Neural cell (in vitro differentiated cells): Measurements from ENCODE around the gene ARL3. TPM values are rescaled to one million over a fixed set of nuclear protein-coding genes. Genes with fewer than 3 reads are reported as not detected.

ENCODE experiments used
- H2AFZ ChIP-seq: fragments of 200-600, 300-800 bp; sonication (generic), shearing (Covaris generic); 2 replicates; pipeline ENCODE4 v1.6.0; 2014; ENCODE audit warnings: low read depth, mild to moderate bottlenecking, antibody characterized with exemption, low read length, moderate library complexity
- H3F3A ChIP-seq: fragments of 200-600 bp; shearing (Covaris generic); 2 replicates; pipeline ENCODE4 v1.6.1; 2016; ENCODE audit warnings: mild to moderate bottlenecking, moderate library complexity, mixed read lengths, antibody characterized with exemption, low read length; ENCODE audit not compliant: insufficient read depth, poor library complexity, severe bottlenecking
- H3K27ac ChIP-seq: fragments of 200-600, 300-800 bp; sonication (generic), shearing (Covaris generic); 2 replicates; pipeline ENCODE4 v1.5.1; 2014; ENCODE audit warnings: mild to moderate bottlenecking, low read length, moderate library complexity
- H3K27me3 ChIP-seq: fragments of 300-800, 200-600 bp; sonication (generic), shearing (Covaris generic); 2 replicates; pipeline ENCODE4 v1.6.0; 2014; ENCODE audit warnings: mild to moderate bottlenecking, low read depth, low read length, moderate library complexity; ENCODE audit not compliant: insufficient read depth
- H3K36me3 ChIP-seq: fragments of 300-800, 200-600 bp; sonication (generic), shearing (Covaris generic); 2 replicates; pipeline ENCODE4 v1.5.1; 2014; ENCODE audit warnings: mild to moderate bottlenecking, antibody characterized with exemption, low read length, moderate library complexity; ENCODE audit not compliant: insufficient read depth
- H3K4me2 ChIP-seq: fragments of 300-800, 200-600 bp; sonication (generic), shearing (Covaris generic); 2 replicates; pipeline ENCODE4 v1.6.0; 2014; ENCODE audit warnings: mild to moderate bottlenecking, low read length
- H3K4me3 ChIP-seq: fragments of 300-800, 200-600 bp; sonication (generic), shearing (Covaris generic); 2 replicates; pipeline ENCODE4 v1.5.1; 2014; ENCODE audit warnings: mild to moderate bottlenecking, low read length, moderate library complexity
- H3K79me2 ChIP-seq: fragments of 200-600 bp; shearing (Covaris generic); replicated peaks from 2 replicates; pipeline ENCODE4 v1.6.0; 2014; ENCODE audit warnings: mild to moderate bottlenecking, low read length, moderate library complexity; ENCODE audit not compliant: insufficient read depth
- H3K9ac ChIP-seq: fragments of 300-800, 200-600 bp; sonication (generic), shearing (Covaris generic); 2 replicates; pipeline ENCODE4 v1.6.1; 2016; ENCODE audit warnings: mild to moderate bottlenecking, low read length, mixed read lengths
- H3K9me2 ChIP-seq: fragments of 200-600 bp; shearing (Covaris generic); 2 replicates; pipeline ENCODE4 v1.6.1; 2016; ENCODE audit warnings: mild to moderate bottlenecking, low read length, mixed read lengths; ENCODE audit not compliant: insufficient read depth
- H3K9me3 ChIP-seq: fragments of 200-600, 300-800 bp; sonication (generic), shearing (Covaris generic); 2 replicates; pipeline ENCODE4 v1.6.1; 2016; ENCODE audit warnings: mild to moderate bottlenecking, mixed run types, low read length, moderate library complexity, mixed read lengths
- H4K20me1 ChIP-seq: fragments of 200-600 bp; shearing (Covaris generic); 2 replicates; pipeline ENCODE4 v1.6.1; 2016; ENCODE audit warnings: mild to moderate bottlenecking, mixed run types; ENCODE audit not compliant: insufficient read depth
- EP300 ChIP-seq: fragments of 450-650 bp; conservative IDR thresholded peaks from 2 replicates; pipeline ENCODE4 v1.6.1; 2014; ENCODE audit warnings: antibody characterized with exemption, mild to moderate bottlenecking, moderate library complexity; ENCODE audit not compliant: poor library complexity, severe bottlenecking
- EZH2 ChIP-seq: fragments of 200-600, 300-800 bp; shearing (Covaris generic), sonication (generic); IDR thresholded peaks from 2 replicates; pipeline ENCODE4 v1.6.1; 2014; ENCODE audit warnings: antibody characterized with exemption, low read length, borderline replicate concordance, mild to moderate bottlenecking; ENCODE audit not compliant: insufficient read depth, poor library complexity, severe bottlenecking
- MXI1 ChIP-seq: fragments of 450-650 bp; conservative IDR thresholded peaks from 2 replicates; pipeline ENCODE4 v1.6.1; 2014; ENCODE audit warnings: antibody characterized with exemption, mild to moderate bottlenecking; ENCODE audit not compliant: poor library complexity, severe bottlenecking
- POLR2AphosphoS5 ChIP-seq: IDR thresholded peaks from 2 replicates; pipeline ENCODE4 v1.6.1; 2012
- RAD21 ChIP-seq: fragments of 450-650 bp; conservative IDR thresholded peaks from 2 replicates; pipeline ENCODE4 v1.6.1; 2014; ENCODE audit warnings: antibody characterized with exemption, mild to moderate bottlenecking, moderate library complexity
- SMC3 ChIP-seq: fragments of 450-650 bp; conservative IDR thresholded peaks from 2 replicates; pipeline ENCODE4 v1.6.1; 2014; ENCODE audit warnings: antibody characterized with exemption, mild to moderate bottlenecking, moderate library complexity; ENCODE audit not compliant: poor library complexity
- TAF1 ChIP-seq: IDR thresholded peaks from 2 replicates; pipeline ENCODE4 v1.6.1; 2012; ENCODE audit warnings: low read depth
- polyA plus RNA-seq: library from polyadenylated mRNA; depleted of rRNA; stranded (reverse); fragments of >200 nt; gene quantifications from 2 replicates; pipeline ENCODE4 v1.2.3, GENCODE V29; 2014
- TF ChIP-seq, protein P1 (sequence below): IDR thresholded peaks from 2 replicates; pipeline ENCODE4 v1.6.1; 2012; ENCODE audit warnings: borderline replicate concordance
- TF ChIP-seq, protein P2 (sequence below): fragments of 450-650 bp; IDR thresholded peaks from 2 replicates; pipeline ENCODE4 v1.5.1; 2014; ENCODE audit warnings: antibody characterized with exemption, mild to moderate bottlenecking, moderate library complexity; ENCODE audit not compliant: poor library complexity, severe bottlenecking

ARL3 gene
- polyA plus RNA-seq, 1 donor from 2014 or later = 56.0 TPM

DNA sequence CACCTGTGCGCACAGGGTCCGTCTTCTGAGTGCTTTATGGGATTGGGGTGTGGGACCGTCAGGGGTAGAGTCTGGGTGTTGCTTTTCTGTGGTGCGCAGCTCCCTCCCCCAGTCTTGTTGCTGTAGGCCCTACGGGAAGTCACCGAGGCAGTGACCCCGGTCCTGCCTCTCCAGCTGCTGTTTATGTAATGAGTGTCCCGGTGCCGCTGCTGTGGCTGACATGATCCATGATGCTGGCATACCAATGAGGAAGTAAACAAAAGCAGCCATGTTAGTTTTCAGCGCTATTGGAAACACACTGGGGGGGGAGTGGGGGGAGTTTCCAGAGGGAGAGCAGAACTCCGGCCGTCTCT is 68.8 kb downstream of the ARL3 start:
- TF ChIP-seq POLR2AphosphoS5 (no peak), MXI1 (no peak), EZH2 (no peak), RAD21 (no peak)
- TF ChIP-seq, protein P1, sequence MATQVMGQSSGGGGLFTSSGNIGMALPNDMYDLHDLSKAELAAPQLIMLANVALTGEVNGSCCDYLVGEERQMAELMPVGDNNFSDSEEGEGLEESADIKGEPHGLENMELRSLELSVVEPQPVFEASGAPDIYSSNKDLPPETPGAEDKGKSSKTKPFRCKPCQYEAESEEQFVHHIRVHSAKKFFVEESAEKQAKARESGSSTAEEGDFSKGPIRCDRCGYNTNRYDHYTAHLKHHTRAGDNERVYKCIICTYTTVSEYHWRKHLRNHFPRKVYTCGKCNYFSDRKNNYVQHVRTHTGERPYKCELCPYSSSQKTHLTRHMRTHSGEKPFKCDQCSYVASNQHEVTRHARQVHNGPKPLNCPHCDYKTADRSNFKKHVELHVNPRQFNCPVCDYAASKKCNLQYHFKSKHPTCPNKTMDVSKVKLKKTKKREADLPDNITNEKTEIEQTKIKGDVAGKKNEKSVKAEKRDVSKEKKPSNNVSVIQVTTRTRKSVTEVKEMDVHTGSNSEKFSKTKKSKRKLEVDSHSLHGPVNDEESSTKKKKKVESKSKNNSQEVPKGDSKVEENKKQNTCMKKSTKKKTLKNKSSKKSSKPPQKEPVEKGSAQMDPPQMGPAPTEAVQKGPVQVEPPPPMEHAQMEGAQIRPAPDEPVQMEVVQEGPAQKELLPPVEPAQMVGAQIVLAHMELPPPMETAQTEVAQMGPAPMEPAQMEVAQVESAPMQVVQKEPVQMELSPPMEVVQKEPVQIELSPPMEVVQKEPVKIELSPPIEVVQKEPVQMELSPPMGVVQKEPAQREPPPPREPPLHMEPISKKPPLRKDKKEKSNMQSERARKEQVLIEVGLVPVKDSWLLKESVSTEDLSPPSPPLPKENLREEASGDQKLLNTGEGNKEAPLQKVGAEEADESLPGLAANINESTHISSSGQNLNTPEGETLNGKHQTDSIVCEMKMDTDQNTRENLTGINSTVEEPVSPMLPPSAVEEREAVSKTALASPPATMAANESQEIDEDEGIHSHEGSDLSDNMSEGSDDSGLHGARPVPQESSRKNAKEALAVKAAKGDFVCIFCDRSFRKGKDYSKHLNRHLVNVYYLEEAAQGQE = no peak
- TF ChIP-seq, protein P2, sequence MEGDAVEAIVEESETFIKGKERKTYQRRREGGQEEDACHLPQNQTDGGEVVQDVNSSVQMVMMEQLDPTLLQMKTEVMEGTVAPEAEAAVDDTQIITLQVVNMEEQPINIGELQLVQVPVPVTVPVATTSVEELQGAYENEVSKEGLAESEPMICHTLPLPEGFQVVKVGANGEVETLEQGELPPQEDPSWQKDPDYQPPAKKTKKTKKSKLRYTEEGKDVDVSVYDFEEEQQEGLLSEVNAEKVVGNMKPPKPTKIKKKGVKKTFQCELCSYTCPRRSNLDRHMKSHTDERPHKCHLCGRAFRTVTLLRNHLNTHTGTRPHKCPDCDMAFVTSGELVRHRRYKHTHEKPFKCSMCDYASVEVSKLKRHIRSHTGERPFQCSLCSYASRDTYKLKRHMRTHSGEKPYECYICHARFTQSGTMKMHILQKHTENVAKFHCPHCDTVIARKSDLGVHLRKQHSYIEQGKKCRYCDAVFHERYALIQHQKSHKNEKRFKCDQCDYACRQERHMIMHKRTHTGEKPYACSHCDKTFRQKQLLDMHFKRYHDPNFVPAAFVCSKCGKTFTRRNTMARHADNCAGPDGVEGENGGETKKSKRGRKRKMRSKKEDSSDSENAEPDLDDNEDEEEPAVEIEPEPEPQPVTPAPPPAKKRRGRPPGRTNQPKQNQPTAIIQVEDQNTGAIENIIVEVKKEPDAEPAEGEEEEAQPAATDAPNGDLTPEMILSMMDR = no peak

DNA sequence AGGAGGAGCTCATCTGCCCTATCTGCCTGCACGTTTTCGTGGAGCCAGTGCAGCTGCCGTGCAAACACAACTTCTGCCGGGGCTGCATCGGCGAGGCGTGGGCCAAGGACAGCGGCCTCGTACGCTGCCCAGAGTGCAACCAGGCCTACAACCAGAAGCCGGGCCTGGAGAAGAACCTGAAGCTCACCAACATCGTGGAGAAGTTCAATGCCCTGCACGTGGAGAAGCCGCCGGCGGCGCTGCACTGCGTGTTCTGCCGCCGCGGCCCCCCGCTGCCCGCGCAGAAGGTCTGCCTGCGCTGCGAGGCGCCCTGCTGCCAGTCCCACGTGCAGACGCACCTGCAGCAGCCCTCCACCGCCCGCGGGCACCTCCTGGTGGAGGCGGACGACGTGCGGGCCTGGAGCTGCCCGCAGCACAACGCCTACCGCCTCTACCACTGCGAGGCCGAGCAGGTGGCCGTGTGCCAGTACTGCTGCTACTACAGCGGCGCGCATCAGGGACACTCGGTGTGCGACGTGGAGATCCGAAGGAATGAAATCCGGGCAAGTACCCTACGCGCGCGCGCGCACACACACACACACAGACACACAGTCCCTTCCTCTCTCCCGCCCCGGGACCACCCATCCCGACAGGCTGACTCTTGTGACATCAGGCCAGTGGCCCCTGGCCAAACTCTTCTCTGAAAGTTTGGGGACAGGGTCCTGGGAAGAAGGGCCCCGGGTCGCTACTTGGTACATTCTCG is 69.4 kb downstream of the ARL3 start:
- Histone ChIP-seq H2AFZ (no peak overlapping the region), H3K79me2 (peaks cover 67% of the 10 kb centered on the region), H4K20me1 (peaks cover 16% of the 10 kb centered on the region), H3K4me3 (peak overlapping the region; percentile 97), H3K27me3 (no peaks in the 10 kb centered on the region), H3K4me2 (peak overlapping the region; percentile 93), H3K9ac (peak overlapping the region; percentile 99), H3K9me2 (no peaks in the 10 kb centered on the region), H3F3A (no peaks in the 10 kb centered on the region), H3K9me3 (no peaks in the 10 kb centered on the region), H3K27ac (peak overlapping the region; percentile 81), H3K36me3 (no peaks in the 10 kb centered on the region)
- TF ChIP-seq TAF1 (no peak), EZH2 (no peak), RAD21 (peak; percentile 64), EP300 (no peak), SMC3 (peak; percentile 76), POLR2AphosphoS5 (peak; percentile 78), MXI1 (peak; percentile 97)
- TF ChIP-seq, protein P2 = peak; percentile 80
- TF ChIP-seq, protein P1 = no peak

More for the DNA sequence above, 68.8 kb downstream of the ARL3 start:
- peaks cover 16% of the 10 kb centered on the region for H4K20me1 ChIP-seq
- peak overlapping the region; percentile 99 for H3K9ac ChIP-seq
- H3K9me2 ChIP-seq = no peaks in the 10 kb centered on the region
- H3K4me2 ChIP-seq = peak overlapping the region; percentile 93
- H3K9me3 ChIP-seq = no peaks in the 10 kb centered on the region
- H3K27ac ChIP-seq = peak overlapping the region; percentile 81
- H2AFZ ChIP-seq = no peak overlapping the region
- no peaks in the 10 kb centered on the region for H3K36me3 ChIP-seq
- no peaks in the 10 kb centered on the region for H3F3A ChIP-seq
- no peaks in the 10 kb centered on the region for H3K27me3 ChIP-seq
- peak overlapping the region; percentile 97 for H3K4me3 ChIP-seq
- H3K79me2 ChIP-seq = peaks cover 72% of the 10 kb centered on the region
